ENCODE measurements around the gene ALDOC. TPM values are rescaled to one million over a fixed set of nuclear protein-coding genes. Genes with fewer than 3 reads are reported as not detected.

ALDOC gene
- total RNA-seq, 1 experiment from 2014 or later, result 53.2 TPM

GRCh38 chr17:28573521-28573920 is 3.2 kb downstream of the ALDOC start:
- H4K8ac ChIP-seq (replicated peaks; ENCODE audit: insufficient read length, low read depth, low read length), result no peak overlapping the region
- H4K5ac ChIP-seq (ENCODE audit: insufficient read length, low read depth, low read length), result no peak overlapping the region
- no peak overlapping the region for H2BK12ac ChIP-seq (ENCODE audit: insufficient read length, low read depth, low read length)
- H3K23ac ChIP-seq (ENCODE audit: insufficient read length, low read depth, low read length), result no peak overlapping the region
- no peak overlapping the region for H2BK5ac ChIP-seq (ENCODE audit: insufficient read length, low read length)
- no peaks in the 10 kb centered on the region for H3K79me1 ChIP-seq (ENCODE audit: insufficient read depth, low read depth, low read length, poor library complexity, severe bottlenecking)
- no peaks in the 10 kb centered on the region for H3K79me2 ChIP-seq (ENCODE audit: insufficient read depth, low read length)
- H4K91ac ChIP-seq (ENCODE audit: insufficient read length, low read depth, low read length), result no peak overlapping the region
- no peak for DNase-seq
- no peak overlapping the region for H2BK15ac ChIP-seq (ENCODE audit: low read depth, low read length)
- Mint-ChIP-seq H3K9me3 (no peaks in the 10 kb centered on the region), H3K27me3 (ENCODE audit: low read depth) (peaks cover 7% of the 10 kb centered on the region), H3K36me3 (ENCODE audit: insufficient read depth in 1 of 3, low read depth in 3 of 3) (peaks cover 12 to 35% (median 34%) of the 10 kb centered on the region in 3 experiments; a peak in 6 of 7 replicates), H3K27ac (no peak overlapping the region), H3K4me3 (no peak overlapping the region), H3K4me1 (peaks cover 24 to 40% of the 10 kb centered on the region in 2 experiments)
- H3K18ac ChIP-seq (ENCODE audit: insufficient read length, low read depth, low read length), result no peak overlapping the region
- H3K14ac ChIP-seq (ENCODE audit: insufficient read depth, low read length), result no peak overlapping the region
- peaks cover 11% of the 10 kb centered on the region for H3K23me2 ChIP-seq (ENCODE audit: insufficient read length, low read depth, low read length, poor library complexity, severe bottlenecking)
- peaks cover 2% of the 10 kb centered on the region for H4K20me1 ChIP-seq (ENCODE audit: control insufficient read depth, insufficient read depth, insufficient read length)
- no peak overlapping the region for H2AK5ac ChIP-seq (ENCODE audit: insufficient read length, low read length)
- no peaks in the 10 kb centered on the region for H3K27me3 ChIP-seq (ENCODE audit: insufficient read depth, low read length)
- no peak overlapping the region for H3T11ph ChIP-seq (ENCODE audit: low read length)
- H3K4me1 ChIP-seq (ENCODE audit: insufficient read depth, low read length), result no peaks in the 10 kb centered on the region
- H3K27ac ChIP-seq (ENCODE audit: insufficient read length, low read depth, low read length), result no peak overlapping the region
- no peak overlapping the region for H3K4ac ChIP-seq (ENCODE audit: low read depth, low read length)
- H3K9ac ChIP-seq (ENCODE audit: extremely low read depth, insufficient read length, low read length), result no peak overlapping the region
- TF ChIP-seq, protein P1, sequence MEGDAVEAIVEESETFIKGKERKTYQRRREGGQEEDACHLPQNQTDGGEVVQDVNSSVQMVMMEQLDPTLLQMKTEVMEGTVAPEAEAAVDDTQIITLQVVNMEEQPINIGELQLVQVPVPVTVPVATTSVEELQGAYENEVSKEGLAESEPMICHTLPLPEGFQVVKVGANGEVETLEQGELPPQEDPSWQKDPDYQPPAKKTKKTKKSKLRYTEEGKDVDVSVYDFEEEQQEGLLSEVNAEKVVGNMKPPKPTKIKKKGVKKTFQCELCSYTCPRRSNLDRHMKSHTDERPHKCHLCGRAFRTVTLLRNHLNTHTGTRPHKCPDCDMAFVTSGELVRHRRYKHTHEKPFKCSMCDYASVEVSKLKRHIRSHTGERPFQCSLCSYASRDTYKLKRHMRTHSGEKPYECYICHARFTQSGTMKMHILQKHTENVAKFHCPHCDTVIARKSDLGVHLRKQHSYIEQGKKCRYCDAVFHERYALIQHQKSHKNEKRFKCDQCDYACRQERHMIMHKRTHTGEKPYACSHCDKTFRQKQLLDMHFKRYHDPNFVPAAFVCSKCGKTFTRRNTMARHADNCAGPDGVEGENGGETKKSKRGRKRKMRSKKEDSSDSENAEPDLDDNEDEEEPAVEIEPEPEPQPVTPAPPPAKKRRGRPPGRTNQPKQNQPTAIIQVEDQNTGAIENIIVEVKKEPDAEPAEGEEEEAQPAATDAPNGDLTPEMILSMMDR (conservative IDR thresholded peaks at IDR 0.05), result no peak
- H3K9me3 ChIP-seq (ENCODE audit: control insufficient read depth, low read depth, low read length), result no peaks in the 10 kb centered on the region
- H2AFZ ChIP-seq (ENCODE audit: low read length), result no peak overlapping the region
- WGBS (ENCODE audit: extremely low coverage, insufficient read length, low lambda C conversion rate), result no CpG with 5 or more reads among the region's 9 CpGs
- no peak overlapping the region for H3K56ac ChIP-seq (ENCODE audit: insufficient read length, low read depth, low read length)
- no peak overlapping the region for H2BK120ac ChIP-seq (ENCODE audit: low read depth, low read length, poor library complexity, severe bottlenecking)
- H2BK20ac ChIP-seq (ENCODE audit: low read depth, low read length, poor library complexity, severe bottlenecking), result no peak overlapping the region
- H3K4me2 ChIP-seq (ENCODE audit: insufficient read depth, insufficient read length, low read length), result no peak overlapping the region

Measured in H9 (cell line).